Pons (tissue), 1 donor: ENCODE data around the gene ANKLE1.

Source experiments
- DNase-seq: peaks from one replicate; pipeline ENCODE4 v3.0.0-alpha.2; 2016; ENCODE audit warnings: low spot score

ANKLE1 gene

GRCh38 chr19:17327068-17327653 is 45.5 kb downstream of the ANKLE1 start:
- DNase-seq = no peak

- no peak for DNase-seq
Observed at GRCh38 chr19:17327654-17328516, 46.2 kb downstream of the ANKLE1 start.

DNA sequence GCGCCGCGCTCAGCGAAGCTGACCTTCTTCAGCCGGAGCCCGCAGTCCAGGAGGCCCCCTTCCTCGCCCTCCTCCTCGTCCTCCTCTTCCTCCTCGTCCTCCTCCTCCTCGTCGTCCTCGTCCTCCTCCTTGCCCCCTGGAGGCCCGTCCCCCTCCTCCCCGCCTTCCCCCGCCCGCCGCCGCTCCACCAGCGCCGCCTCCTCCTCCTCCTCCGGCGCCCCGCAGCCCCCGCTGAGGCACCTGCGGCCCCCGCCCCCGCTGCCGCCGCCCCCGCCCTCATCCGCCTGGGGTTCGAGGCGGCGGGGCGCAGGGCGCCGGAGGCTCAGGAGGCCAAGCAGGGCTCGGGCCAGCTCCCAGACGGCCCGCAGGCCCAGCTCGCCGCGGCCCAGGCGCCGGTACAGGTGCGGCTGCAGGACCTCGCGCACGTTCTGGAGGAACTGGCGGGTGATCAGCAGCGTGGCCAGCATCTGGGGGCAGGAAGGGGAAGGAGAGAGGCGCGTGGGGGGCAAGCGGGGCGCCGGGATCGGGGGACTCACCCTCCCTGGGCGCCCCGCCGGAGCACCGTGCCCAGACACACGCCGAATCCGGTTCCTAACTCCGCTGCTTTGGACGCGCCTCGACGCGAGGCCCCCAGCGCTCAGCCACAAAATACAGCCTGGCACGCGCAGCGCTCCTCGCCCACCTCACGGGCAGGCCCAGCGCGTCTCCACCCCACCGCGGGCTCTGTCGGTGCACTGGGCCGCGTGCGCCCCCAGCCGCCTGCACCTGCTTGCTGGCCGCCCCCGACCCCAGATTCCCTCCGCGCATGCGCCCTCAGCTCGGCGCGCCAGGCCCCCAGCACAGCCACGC is 47.0 kb downstream of the ANKLE1 start:
- DNase-seq = no peak

DNA sequence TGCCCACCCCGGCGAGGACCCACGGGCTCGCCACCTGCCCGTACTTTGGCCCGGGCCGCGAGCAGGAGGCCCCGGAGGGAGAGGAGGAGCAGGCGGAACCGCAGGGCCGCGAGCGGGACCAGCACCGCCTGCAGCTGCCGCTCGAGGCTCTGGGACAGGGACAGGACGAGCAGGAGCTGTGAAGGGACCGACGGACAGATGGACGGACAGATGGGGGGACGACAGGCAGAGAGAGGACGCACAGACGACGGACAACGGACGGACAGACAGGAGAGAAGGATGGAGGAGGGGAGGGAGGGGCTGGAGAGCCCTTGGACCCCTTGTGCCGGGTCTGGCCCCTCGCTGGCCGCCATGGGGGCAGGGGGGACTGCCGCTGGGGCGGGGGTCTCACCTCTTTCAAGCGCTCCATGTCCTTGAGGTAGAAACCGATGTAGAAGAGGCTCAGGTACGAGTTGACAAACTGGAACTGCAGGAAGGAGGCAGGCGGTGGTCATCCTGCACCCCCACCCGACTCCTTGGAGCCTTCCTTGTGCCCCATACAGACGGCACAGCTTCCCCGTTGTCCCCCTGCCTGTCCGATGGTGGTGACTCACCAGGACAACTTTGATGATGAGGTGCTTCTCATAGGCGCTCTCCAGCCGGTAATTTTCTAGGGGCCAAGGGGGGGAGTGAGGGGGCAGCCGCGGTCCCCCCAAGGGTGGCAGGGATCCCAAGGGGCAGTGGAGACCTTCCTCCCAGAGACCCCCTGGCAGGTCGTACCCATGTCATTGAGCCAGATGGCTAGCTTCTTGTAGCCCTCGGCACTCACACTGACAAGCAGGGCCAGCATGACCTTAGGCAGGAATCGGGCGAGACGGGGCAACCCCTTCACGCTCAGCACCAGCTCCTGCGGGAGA is 47.9 kb downstream of the ANKLE1 start:
- no peak for DNase-seq

GRCh38 chr19:17330262-17331044 is 48.8 kb downstream of the ANKLE1 start:
- DNase-seq = no peak

- DNase-seq = no peak
Observed at GRCh38 chr19:17331045-17331558, 49.4 kb downstream of the ANKLE1 start.

- DNase-seq = no peak
Observed at GRCh38 chr19:17332360-17332676, 50.6 kb downstream of the ANKLE1 start.

- peak; percentile 37 for DNase-seq
Observed at GRCh38 chr19:17332677-17333581, 51.2 kb downstream of the ANKLE1 start.

- no peak for DNase-seq
Observed at GRCh38 chr19:17333611-17334413, 52.1 kb downstream of the ANKLE1 start.

DNA sequence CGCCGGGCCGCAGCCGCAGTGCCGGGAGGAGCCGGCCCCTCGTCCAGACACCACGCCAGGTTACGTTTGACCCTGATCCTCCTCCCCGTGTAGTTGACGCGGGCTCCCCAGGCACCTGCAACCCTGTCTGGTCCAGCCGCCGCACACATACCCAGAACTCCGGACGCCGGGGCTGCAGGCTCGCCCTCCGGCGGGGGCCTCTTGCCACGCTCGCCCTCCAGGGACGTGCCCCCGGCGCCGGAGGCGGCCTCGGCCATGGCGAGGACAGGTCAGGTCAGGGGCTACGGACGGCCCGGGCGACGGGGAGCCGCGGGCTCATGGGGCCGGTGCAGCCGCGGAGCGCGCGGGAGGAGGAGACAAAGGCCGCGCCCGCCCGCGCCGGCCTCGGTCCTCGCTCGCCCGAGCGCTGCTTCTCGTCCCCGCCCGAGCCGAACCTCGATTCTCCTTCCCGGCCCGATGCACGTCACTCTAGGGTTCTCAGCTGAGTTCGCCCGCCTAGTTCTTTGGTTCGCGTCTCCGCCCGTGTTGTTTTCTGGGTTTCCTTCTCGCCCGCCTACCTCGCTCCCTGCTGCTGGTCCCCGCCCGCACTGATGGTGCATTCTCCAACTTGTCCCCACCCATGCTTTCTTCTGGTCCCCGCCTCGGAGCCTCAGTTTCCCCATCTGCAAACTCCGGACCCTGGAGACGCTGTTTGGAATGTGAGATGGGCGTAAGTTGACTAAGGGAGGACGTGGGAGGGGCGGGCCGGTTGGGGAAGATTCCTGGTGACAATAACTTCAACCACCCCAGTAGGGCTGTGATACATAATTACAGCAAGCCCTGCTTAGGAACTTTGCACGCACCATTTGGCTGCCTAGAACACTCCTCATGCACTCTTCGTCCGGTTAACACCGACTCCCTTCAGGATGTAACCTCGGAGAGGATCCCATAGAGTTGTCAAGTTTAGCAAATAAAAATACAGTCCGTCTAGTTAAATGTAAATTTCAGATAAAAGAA is 53.0 kb downstream of the ANKLE1 start, which contains the start of gene ANO8:
Gene ANO8, minus strand, starts transcription at position 442 of the 996 bp plus-strand sequence. Its CDS starts 185 bp downstream, at position 257.
- DNase-seq = peak; percentile 93

DNA sequence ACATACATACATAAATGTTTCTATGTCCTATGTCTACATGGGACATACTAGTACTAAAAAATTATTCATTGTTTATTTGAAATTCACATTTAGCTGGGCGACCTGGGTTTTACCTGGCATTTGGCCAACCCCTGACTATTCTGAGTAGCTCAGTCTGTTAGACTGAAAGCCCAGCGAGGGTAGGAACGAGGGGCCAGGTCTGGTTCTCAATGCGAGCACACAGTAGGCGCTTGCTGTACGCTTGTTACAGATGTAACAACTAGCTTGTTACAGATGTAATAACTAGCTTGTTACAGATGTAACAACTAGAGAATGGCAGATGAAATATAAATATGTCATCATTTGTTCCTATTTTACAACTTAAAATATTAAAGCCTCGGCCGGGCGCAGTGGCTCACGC is 53.9 kb downstream of the ANKLE1 start:
- no peak for DNase-seq
